Left cardiac atrium (tissue), 4 donors: Measurements from ENCODE around the gene ACTL8. TPM values are rescaled to one million over a fixed set of nuclear protein-coding genes. Genes with fewer than 3 reads are reported as not detected.

Experiments
- ATAC-seq, 2 donors: fragments of 200-7000 bp; cut with Tn5 transposase; one replicate each; pipeline ENCODE4 v1.9.1; 2020; ENCODE audit warnings: mild to moderate bottlenecking in 2 of 2, moderate library complexity in 2 of 2
- DNase-seq: peaks from one replicate; pipeline ENCODE4 v3.0.0-alpha.2; 2020
- intact Hi-C, 2 donors: fragments of 100-400 bp; cut with DNase I; formaldehyde crosslinking; loops; one replicate each; pipeline versions ENCODE4 v1.14.1 to v1.15.1; 2022 to 2023
- total RNA-seq, 2 donors: library from RNA; stranded (reverse); fragmentation: NEBNext Ultra II Directional; extraction: Animal tissue kit (Norgen Biotek cat#: 25700); gene quantifications; one replicate each; pipeline ENCODE4 v1.2.1, GENCODE V29; 2021
- donor health status: DM: no; HTN: yes; CAD: no.
- donor health status: DM: no; HTN: yes; CAD: no; lungs with severe emphysema.
- donor health status: DM: yes; HTN: yes; CAD: no.
- donor health status: Dilated cardiomyopathy.

Gene ACTL8
- total RNA-seq, 2 donors from 2014 or later = not detected

GRCh38 chr1:17860812-17861211 is 105.7 kb downstream of the ACTL8 start:
- ATAC-seq (no peak), DNase-seq (no peak)
- intact Hi-C loops = no loop called here

- intact Hi-C loops = no loop called here
- ATAC-seq = no peak
- DNase-seq = no peak
These were observed 106.6 kb downstream of the ACTL8 start for GRCh38 chr1:17861685-17862084.

GRCh38 chr1:17862121-17862520 is 107.0 kb downstream of the ACTL8 start:
- DNase-seq (no peak), ATAC-seq (no peak)
- intact Hi-C loops = no loop called here

GRCh38 chr1:17865912-17866739 is 111.0 kb downstream of the ACTL8 start:
- ATAC-seq = peak in 1 of 2 donors; percentile 63
- intact Hi-C loops = no loop called here
- DNase-seq = no peak

GRCh38 chr1:17866740-17867029 is 111.6 kb downstream of the ACTL8 start:
- intact Hi-C loops = no loop called here
- no peak for ATAC-seq
- DNase-seq = no peak

GRCh38 chr1:17867470-17867869 is 112.3 kb downstream of the ACTL8 start:
- ATAC-seq = no peak
- DNase-seq = no peak
- intact Hi-C loops = no loop called here

GRCh38 chr1:17869815-17870214 is 114.7 kb downstream of the ACTL8 start:
- ATAC-seq (no peak), DNase-seq (no peak)
- intact Hi-C loops = no loop called here

GRCh38 chr1:17870679-17871078 is 115.5 kb downstream of the ACTL8 start:
- no peak for ATAC-seq
- no peak for DNase-seq
- intact Hi-C loops = no loop called here

GRCh38 chr1:17873007-17873675 is 118.0 kb downstream of the ACTL8 start:
- DNase-seq = no peak
- intact Hi-C loops = no loop called here
- ATAC-seq = peak in 1 of 2 donors; percentile 68

- DNase-seq (no peak), ATAC-seq (peak in 1 of 2 donors; percentile 58)
- intact Hi-C loops = no loop called here
These were observed 119.1 kb downstream of the ACTL8 start for GRCh38 chr1:17874231-17874630.

GRCh38 chr1:17874710-17875109 is 119.6 kb downstream of the ACTL8 start:
- intact Hi-C loops = no loop called here
- ATAC-seq (peak in 1 of 2 donors; percentile 51), DNase-seq (no peak)

- DNase-seq (no peak), ATAC-seq (no peak)
- intact Hi-C loops = no loop called here
These were observed 120.2 kb downstream of the ACTL8 start for GRCh38 chr1:17875171-17875881.

GRCh38 chr1:17875882-17876280 is 120.7 kb downstream of the ACTL8 start:
- intact Hi-C loops = no loop called here
- ATAC-seq = peak; percentile 49 to 60
- DNase-seq = peak; percentile 39

Other genes with a start within 250 kb of the ACTL8 start
- gene ARHGEF10L, start 215.6 kb upstream of the ACTL8 start, total RNA-seq = 10 to 100 TPM; 40.6 to 44.9 TPM